ENCODE measurements around the gene SNX8. TPM values are rescaled to one million over a fixed set of nuclear protein-coding genes. Genes with fewer than 3 reads are reported as not detected.

Gene SNX8
- polyA plus RNA-seq, 1 donor from 2014 or later = 5.7 TPM

DNA sequence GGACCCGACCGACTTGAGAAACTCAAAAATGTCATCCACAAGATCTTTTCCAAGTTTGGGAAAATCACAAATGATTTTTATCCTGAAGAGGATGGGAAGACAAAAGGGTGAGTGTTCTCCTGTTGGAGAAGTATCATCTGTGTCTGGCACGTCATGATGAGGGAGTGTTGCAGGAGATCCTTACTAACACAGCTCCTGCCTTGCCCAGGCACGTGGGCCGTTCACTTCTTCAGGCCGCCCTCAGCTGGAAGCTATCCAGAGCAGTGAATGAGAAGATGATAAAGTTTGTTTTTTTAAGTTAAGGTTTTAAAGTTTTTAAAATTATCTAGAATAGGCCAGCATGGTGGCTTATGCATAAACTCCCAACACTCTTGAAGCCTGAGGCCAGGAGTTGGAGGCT is 46.6 kb upstream of the SNX8 start:
- Histone ChIP-seq H3F3A (ENCODE audit: insufficient read depth, low read length, poor library complexity, severe bottlenecking) (no peaks in the 10 kb centered on the region), H3K9me3 (ENCODE audit: low read length) (no peaks in the 10 kb centered on the region), H3K36me3 (ENCODE audit: insufficient read depth, low read length) (no peaks in the 10 kb centered on the region), H3K27ac (ENCODE audit: low read length) (no peak overlapping the region), H3K27me3 (ENCODE audit: insufficient read depth, low read depth, low read length) (no peaks in the 10 kb centered on the region), H4K20me1 (ENCODE audit: insufficient read depth) (no peaks in the 10 kb centered on the region), H3K9me2 (ENCODE audit: insufficient read depth, low read length) (no peaks in the 10 kb centered on the region), H2AFZ (ENCODE audit: low read depth, low read length) (no peak overlapping the region), H3K9ac (ENCODE audit: low read length) (no peak overlapping the region), H3K79me2 (replicated peaks; ENCODE audit: insufficient read depth, low read length) (peaks cover 42% of the 10 kb centered on the region), H3K4me3 (ENCODE audit: low read length) (no peak overlapping the region), H3K4me2 (ENCODE audit: low read length) (no peak overlapping the region)
- TF ChIP-seq MXI1 (conservative IDR thresholded peaks at IDR 0.05; ENCODE audit: poor library complexity, severe bottlenecking) = no peak
- no peak for TF ChIP-seq POLR2AphosphoS5 (IDR thresholded peaks at IDR 0.05)
- no peak for TF ChIP-seq SMC3 (conservative IDR thresholded peaks at IDR 0.05; ENCODE audit: poor library complexity)
- no peak for TF ChIP-seq EP300 (conservative IDR thresholded peaks at IDR 0.05; ENCODE audit: poor library complexity, severe bottlenecking)
- TF ChIP-seq, protein P1, sequence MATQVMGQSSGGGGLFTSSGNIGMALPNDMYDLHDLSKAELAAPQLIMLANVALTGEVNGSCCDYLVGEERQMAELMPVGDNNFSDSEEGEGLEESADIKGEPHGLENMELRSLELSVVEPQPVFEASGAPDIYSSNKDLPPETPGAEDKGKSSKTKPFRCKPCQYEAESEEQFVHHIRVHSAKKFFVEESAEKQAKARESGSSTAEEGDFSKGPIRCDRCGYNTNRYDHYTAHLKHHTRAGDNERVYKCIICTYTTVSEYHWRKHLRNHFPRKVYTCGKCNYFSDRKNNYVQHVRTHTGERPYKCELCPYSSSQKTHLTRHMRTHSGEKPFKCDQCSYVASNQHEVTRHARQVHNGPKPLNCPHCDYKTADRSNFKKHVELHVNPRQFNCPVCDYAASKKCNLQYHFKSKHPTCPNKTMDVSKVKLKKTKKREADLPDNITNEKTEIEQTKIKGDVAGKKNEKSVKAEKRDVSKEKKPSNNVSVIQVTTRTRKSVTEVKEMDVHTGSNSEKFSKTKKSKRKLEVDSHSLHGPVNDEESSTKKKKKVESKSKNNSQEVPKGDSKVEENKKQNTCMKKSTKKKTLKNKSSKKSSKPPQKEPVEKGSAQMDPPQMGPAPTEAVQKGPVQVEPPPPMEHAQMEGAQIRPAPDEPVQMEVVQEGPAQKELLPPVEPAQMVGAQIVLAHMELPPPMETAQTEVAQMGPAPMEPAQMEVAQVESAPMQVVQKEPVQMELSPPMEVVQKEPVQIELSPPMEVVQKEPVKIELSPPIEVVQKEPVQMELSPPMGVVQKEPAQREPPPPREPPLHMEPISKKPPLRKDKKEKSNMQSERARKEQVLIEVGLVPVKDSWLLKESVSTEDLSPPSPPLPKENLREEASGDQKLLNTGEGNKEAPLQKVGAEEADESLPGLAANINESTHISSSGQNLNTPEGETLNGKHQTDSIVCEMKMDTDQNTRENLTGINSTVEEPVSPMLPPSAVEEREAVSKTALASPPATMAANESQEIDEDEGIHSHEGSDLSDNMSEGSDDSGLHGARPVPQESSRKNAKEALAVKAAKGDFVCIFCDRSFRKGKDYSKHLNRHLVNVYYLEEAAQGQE (IDR thresholded peaks at IDR 0.05; ENCODE audit: borderline replicate concordance) = no peak
- no peak for TF ChIP-seq EZH2 (IDR thresholded peaks at IDR 0.05; ENCODE audit: borderline replicate concordance, insufficient read depth, low read length, poor library complexity, severe bottlenecking)
- TF ChIP-seq, protein P2, sequence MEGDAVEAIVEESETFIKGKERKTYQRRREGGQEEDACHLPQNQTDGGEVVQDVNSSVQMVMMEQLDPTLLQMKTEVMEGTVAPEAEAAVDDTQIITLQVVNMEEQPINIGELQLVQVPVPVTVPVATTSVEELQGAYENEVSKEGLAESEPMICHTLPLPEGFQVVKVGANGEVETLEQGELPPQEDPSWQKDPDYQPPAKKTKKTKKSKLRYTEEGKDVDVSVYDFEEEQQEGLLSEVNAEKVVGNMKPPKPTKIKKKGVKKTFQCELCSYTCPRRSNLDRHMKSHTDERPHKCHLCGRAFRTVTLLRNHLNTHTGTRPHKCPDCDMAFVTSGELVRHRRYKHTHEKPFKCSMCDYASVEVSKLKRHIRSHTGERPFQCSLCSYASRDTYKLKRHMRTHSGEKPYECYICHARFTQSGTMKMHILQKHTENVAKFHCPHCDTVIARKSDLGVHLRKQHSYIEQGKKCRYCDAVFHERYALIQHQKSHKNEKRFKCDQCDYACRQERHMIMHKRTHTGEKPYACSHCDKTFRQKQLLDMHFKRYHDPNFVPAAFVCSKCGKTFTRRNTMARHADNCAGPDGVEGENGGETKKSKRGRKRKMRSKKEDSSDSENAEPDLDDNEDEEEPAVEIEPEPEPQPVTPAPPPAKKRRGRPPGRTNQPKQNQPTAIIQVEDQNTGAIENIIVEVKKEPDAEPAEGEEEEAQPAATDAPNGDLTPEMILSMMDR (IDR thresholded peaks at IDR 0.05; ENCODE audit: poor library complexity, severe bottlenecking) = no peak
- TF ChIP-seq RAD21 (conservative IDR thresholded peaks at IDR 0.05) = no peak
- no peak for TF ChIP-seq TAF1 (IDR thresholded peaks at IDR 0.05; ENCODE audit: low read depth)

DNA sequence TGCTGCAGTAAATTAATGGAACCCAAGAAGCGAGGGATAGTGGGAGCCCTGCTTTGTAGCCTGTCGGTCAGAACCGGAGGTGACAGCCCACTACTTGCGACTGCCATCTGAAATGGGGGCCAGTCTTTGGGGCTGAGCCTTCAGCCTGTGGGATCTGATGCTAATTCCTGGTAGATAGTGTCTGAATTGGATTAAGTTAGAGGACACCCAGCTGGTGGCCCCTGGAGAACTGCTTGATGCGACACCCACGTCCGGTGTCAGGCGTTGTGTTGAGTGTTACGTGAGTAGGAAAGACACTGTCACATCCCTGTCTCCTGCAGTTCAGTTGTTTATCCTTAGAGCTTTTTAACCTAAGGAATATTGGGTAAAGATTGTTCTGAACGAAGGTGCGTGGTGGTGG is 45.4 kb upstream of the SNX8 start:
- TF ChIP-seq SMC3 (conservative IDR thresholded peaks at IDR 0.05; ENCODE audit: poor library complexity) (no peak), MXI1 (conservative IDR thresholded peaks at IDR 0.05; ENCODE audit: poor library complexity, severe bottlenecking) (no peak), TAF1 (IDR thresholded peaks at IDR 0.05; ENCODE audit: low read depth) (no peak), POLR2AphosphoS5 (IDR thresholded peaks at IDR 0.05) (no peak), EP300 (conservative IDR thresholded peaks at IDR 0.05; ENCODE audit: poor library complexity, severe bottlenecking) (no peak), EZH2 (IDR thresholded peaks at IDR 0.05; ENCODE audit: borderline replicate concordance, insufficient read depth, low read length, poor library complexity, severe bottlenecking) (no peak), RAD21 (conservative IDR thresholded peaks at IDR 0.05) (no peak)
- TF ChIP-seq, protein P2 (IDR thresholded peaks at IDR 0.05; ENCODE audit: poor library complexity, severe bottlenecking) = no peak
- TF ChIP-seq, protein P1 (IDR thresholded peaks at IDR 0.05; ENCODE audit: borderline replicate concordance) = no peak
- Histone ChIP-seq H2AFZ (ENCODE audit: low read depth, low read length) (no peak overlapping the region), H3K36me3 (ENCODE audit: insufficient read depth, low read length) (no peaks in the 10 kb centered on the region), H3K27me3 (ENCODE audit: insufficient read depth, low read depth, low read length) (no peaks in the 10 kb centered on the region), H4K20me1 (ENCODE audit: insufficient read depth) (no peaks in the 10 kb centered on the region), H3F3A (ENCODE audit: insufficient read depth, low read length, poor library complexity, severe bottlenecking) (no peaks in the 10 kb centered on the region), H3K79me2 (replicated peaks; ENCODE audit: insufficient read depth, low read length) (peaks cover 50% of the 10 kb centered on the region), H3K4me3 (ENCODE audit: low read length) (no peak overlapping the region), H3K9me2 (ENCODE audit: insufficient read depth, low read length) (no peaks in the 10 kb centered on the region), H3K9me3 (ENCODE audit: low read length) (no peaks in the 10 kb centered on the region), H3K9ac (ENCODE audit: low read length) (no peak overlapping the region), H3K4me2 (ENCODE audit: low read length) (no peak overlapping the region), H3K27ac (ENCODE audit: low read length) (no peak overlapping the region)

All from neural cell (in vitro differentiated cells).